ENCODE measurements around the gene HILPDA. TPM values are rescaled to one million over a fixed set of nuclear protein-coding genes. Genes with fewer than 3 reads are reported as not detected.

HILPDA gene
- polyA plus RNA-seq (12.8 to 41.6 TPM (median 17.9 TPM) in 3 replicates), polyA minus RNA-seq (11.2 to 26.9 TPM (median 11.3 TPM) in 3 replicates)
- polyA plus RNA-seq (2011; ENCODE audit: low read depth) = 5.1 TPM
- 11.2 and 16.4 TPM in 2 replicates for polyA plus RNA-seq (2011; cell fraction: cytosol; rRNA removed)
- polyA plus RNA-seq (2011; cell fraction: nucleus; rRNA removed) = 15.1 and 15.8 TPM in 2 replicates
- 5.8 and 19.6 TPM in 2 replicates for polyA plus RNA-seq (2012; ENCODE audit: low replicate concordance)
- polyA minus RNA-seq (2011; cell fraction: cytosol; rRNA and poly(A)+ RNA removed) = 8.1 TPM
- polyA minus RNA-seq (2011; cell fraction: nucleus; rRNA and poly(A)+ RNA removed) = 5.3 and 8.8 TPM in 2 replicates

GRCh38 chr7:128455543-128456254, at the start of gene HILPDA:
HILPDA (plus strand) TSS chr7:128455878; CDS start chr7:128457269, 1,391 bp downstream.
- FAIRE-seq (no peak), DNase-seq (ENCODE audit: low read depth, low spot score) (peak; percentile 65)
- Histone ChIP-seq H3K9me3 (ENCODE audit: control insufficient read depth, low read depth, low read length) (no peaks in the 10 kb centered on the region), H3K9ac (ENCODE audit: control insufficient read depth, extremely low read depth, insufficient read depth, low read length) (peak within 1 kb of the TSS; percentile 90), H4K20me1 (ENCODE audit: control insufficient read depth, extremely low read depth, insufficient read depth, low read length) (no peaks in the 10 kb centered on the region), H2AFZ (ENCODE audit: control insufficient read depth, low read length) (peak within 1 kb of the TSS; percentile 93), H3K27me3 (ENCODE audit: control insufficient read depth, extremely low read depth, insufficient read depth, low read length) (peaks cover 3% of the 10 kb centered on the region), H3K4me1 (ENCODE audit: control insufficient read depth, extremely low read depth, insufficient read depth, low read length) (peaks cover 17% of the 10 kb centered on the region), H3K36me3 (ENCODE audit: control insufficient read depth in 2 of 2, extremely low read depth in 1 of 2, insufficient read depth in 2 of 2, low read length in 2 of 2) (no peaks in the 10 kb centered on the region), H3K4me2 (ENCODE audit: control insufficient read depth, extremely low read depth, insufficient read depth, low read depth, low read length) (peak within 1 kb of the TSS; percentile 98), H3K4me3 (ENCODE audit: control insufficient read depth in 2 of 3, extremely low read depth in 1 of 3, insufficient read depth in 2 of 3, low read depth in 1 of 3, low read length in 3 of 3) (peak within 1 kb of the TSS; percentile 82 to 96 (median 95)), H3K27ac (ENCODE audit: control insufficient read depth, insufficient read depth, low read length) (peak within 1 kb of the TSS; percentile 76), H3K9me1 (ENCODE audit: control insufficient read depth, extremely low read depth, insufficient read depth, low read length) (no peaks in the 10 kb centered on the region), H3K79me2 (ENCODE audit: control insufficient read depth, insufficient read depth, low read length) (peaks cover 19% of the 10 kb centered on the region)
- dilution Hi-C loops (cut with MboI; ENCODE audit: extremely low pct_ligation_motif_present, low sequenced_read_pairs) = no loop called here
- TF ChIP-seq CTCF (optimal IDR thresholded peaks at IDR 0.05 in 1 of 3, IDR thresholded peaks at IDR 0.05 in 1 of 3, conservative IDR thresholded peaks at IDR 0.05 in 1 of 3; ENCODE audit: extremely low read depth in 1 of 3, insufficient read depth in 2 of 3, low read length in 3 of 3) (no peak), EZH2 (IDR thresholded peaks at IDR 0.05; ENCODE audit: low read length) (no peak)

GRCh38 chr7:128406314-128407232, 49.1 kb upstream of the HILPDA start:
- no peak for DNase-seq (ENCODE audit: low read depth, low spot score)
- TF ChIP-seq CTCF (optimal IDR thresholded peaks at IDR 0.05 in 1 of 3, IDR thresholded peaks at IDR 0.05 in 1 of 3, conservative IDR thresholded peaks at IDR 0.05 in 1 of 3; ENCODE audit: extremely low read depth in 1 of 3, insufficient read depth in 2 of 3, low read length in 3 of 3) = no peak
- TF ChIP-seq EZH2 (IDR thresholded peaks at IDR 0.05; ENCODE audit: low read length) = no peak

More at GRCh38 chr7:128406314-128407232, 49.1 kb upstream of the HILPDA start:
- dilution Hi-C loops (cut with MboI; ENCODE audit: extremely low pct_ligation_motif_present, low sequenced_read_pairs) = no loop called here
- H4K20me1 ChIP-seq (ENCODE audit: control insufficient read depth, extremely low read depth, insufficient read depth, low read length) = no peaks in the 10 kb centered on the region
- no peaks in the 10 kb centered on the region for H3K9me3 ChIP-seq (ENCODE audit: control insufficient read depth, low read depth, low read length)
- H3K79me2 ChIP-seq (ENCODE audit: control insufficient read depth, insufficient read depth, low read length) = peaks cover 15% of the 10 kb centered on the region
- no peak overlapping the region for H2AFZ ChIP-seq (ENCODE audit: control insufficient read depth, low read length)
- no peak overlapping the region for H3K4me3 ChIP-seq (ENCODE audit: control insufficient read depth in 2 of 3, extremely low read depth in 1 of 3, insufficient read depth in 2 of 3, low read depth in 1 of 3, low read length in 3 of 3)
- no peak overlapping the region for H3K9ac ChIP-seq (ENCODE audit: control insufficient read depth, extremely low read depth, insufficient read depth, low read length)
- peaks cover 40% of the 10 kb centered on the region for H3K4me1 ChIP-seq (ENCODE audit: control insufficient read depth, extremely low read depth, insufficient read depth, low read length)
- FAIRE-seq = no peak
- peaks cover 0 to 9% of the 10 kb centered on the region in 2 experiments for H3K36me3 ChIP-seq (ENCODE audit: control insufficient read depth in 2 of 2, extremely low read depth in 1 of 2, insufficient read depth in 2 of 2, low read length in 2 of 2)
- H3K4me2 ChIP-seq (ENCODE audit: control insufficient read depth, extremely low read depth, insufficient read depth, low read depth, low read length) = peak overlapping the region; percentile 37
- no peak overlapping the region for H3K27ac ChIP-seq (ENCODE audit: control insufficient read depth, insufficient read depth, low read length)
- no peaks in the 10 kb centered on the region for H3K27me3 ChIP-seq (ENCODE audit: control insufficient read depth, extremely low read depth, insufficient read depth, low read length)
- H3K9me1 ChIP-seq (ENCODE audit: control insufficient read depth, extremely low read depth, insufficient read depth, low read length) = no peaks in the 10 kb centered on the region

Data from keratinocyte (primary cell).